ENCODE results near the gene TRAF7.
"Not testable (repeated sequence)": the region's sequence is repeated elsewhere in the genome, so short reads cannot be mapped to it uniquely, and the experiment has no call there.

DNA sequence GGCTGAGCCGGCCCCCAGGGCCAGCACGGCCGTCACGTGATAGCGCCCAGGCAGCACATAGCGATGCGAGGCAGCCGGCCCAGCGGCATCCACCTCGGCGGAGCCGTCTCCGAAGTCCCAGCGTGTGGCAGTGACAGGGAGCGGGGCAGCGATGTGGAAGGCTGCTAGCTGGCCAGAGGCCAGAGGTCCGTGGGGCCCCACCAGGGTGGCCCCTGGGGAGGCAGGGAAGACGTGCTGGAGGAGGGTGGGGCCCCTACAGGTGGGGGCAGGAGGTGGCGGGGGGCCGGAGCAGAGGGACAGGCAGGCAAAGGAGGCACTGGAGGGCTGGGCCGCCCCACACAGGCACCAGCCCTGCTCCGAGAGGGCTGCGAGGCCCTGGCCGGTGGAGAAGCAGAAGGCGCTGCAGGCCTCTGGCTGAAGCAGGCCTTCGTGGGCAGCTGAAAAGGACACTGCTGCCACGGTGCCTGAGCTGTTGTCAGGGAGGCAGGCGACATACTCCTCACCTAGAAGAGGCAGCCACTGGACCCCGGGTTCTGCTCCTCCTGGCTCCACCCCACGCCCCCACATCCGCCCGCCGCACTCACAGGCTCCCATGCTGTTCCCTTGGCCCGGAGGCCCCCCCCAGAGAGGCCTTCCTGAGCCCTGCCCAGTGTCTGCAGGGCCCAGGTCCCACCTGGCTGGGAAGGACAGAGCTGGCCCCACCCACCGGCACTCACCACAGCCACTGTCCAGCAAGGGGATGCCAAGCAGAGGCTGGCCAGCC is 37.4 kb upstream of the TRAF7 start:
- TF ChIP-seq, protein P1, sequence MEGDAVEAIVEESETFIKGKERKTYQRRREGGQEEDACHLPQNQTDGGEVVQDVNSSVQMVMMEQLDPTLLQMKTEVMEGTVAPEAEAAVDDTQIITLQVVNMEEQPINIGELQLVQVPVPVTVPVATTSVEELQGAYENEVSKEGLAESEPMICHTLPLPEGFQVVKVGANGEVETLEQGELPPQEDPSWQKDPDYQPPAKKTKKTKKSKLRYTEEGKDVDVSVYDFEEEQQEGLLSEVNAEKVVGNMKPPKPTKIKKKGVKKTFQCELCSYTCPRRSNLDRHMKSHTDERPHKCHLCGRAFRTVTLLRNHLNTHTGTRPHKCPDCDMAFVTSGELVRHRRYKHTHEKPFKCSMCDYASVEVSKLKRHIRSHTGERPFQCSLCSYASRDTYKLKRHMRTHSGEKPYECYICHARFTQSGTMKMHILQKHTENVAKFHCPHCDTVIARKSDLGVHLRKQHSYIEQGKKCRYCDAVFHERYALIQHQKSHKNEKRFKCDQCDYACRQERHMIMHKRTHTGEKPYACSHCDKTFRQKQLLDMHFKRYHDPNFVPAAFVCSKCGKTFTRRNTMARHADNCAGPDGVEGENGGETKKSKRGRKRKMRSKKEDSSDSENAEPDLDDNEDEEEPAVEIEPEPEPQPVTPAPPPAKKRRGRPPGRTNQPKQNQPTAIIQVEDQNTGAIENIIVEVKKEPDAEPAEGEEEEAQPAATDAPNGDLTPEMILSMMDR (IDR thresholded peaks at IDR 0.05; ENCODE audit: borderline replicate concordance, extremely low read depth, low read length, poor library complexity, severe bottlenecking) = not testable (repeated sequence)
- TF ChIP-seq EZH2 (IDR thresholded peaks at IDR 0.05; ENCODE audit: borderline replicate concordance, low read depth, low read length, severe bottlenecking) = not testable (repeated sequence)

Measured in DND-41 (cell line).